PFSK-1 (cell line): ENCODE measurements around the gene MAP3K6.

Experiments
- FOXP2 ChIP-seq: optimal IDR thresholded peaks from 2 replicates; pipeline ENCODE3; 2011; ENCODE audit warnings: borderline replicate concordance, control low read depth, inconsistent platforms; ENCODE audit not compliant: insufficient read depth; ENCODE audit errors: extremely low read length, extremely low read depth
- POLR2AphosphoS5 ChIP-seq: IDR thresholded peaks from 2 replicates; pipeline ENCODE4 v1.6.1; 2012; ENCODE audit warnings: low read depth, mild to moderate bottlenecking, control low read depth, low read length, moderate library complexity
- SIN3A ChIP-seq: IDR thresholded peaks from 2 replicates; pipeline ENCODE4 v1.6.1; 2012; ENCODE audit warnings: mild to moderate bottlenecking, low read length, moderate library complexity, borderline replicate concordance; ENCODE audit not compliant: insufficient read depth
- TAF1 ChIP-seq: IDR thresholded peaks from 2 replicates; pipeline ENCODE4 v1.6.1; 2012; ENCODE audit warnings: low read length, control low read depth, borderline replicate concordance; ENCODE audit not compliant: insufficient read depth
- TF ChIP-seq, protein P1 (sequence below), 2 experiments: IDR thresholded peaks; 2 replicates each; pipeline versions ENCODE4 v1.6.1 to v1.8.0; 2011 to 2012; ENCODE audit warnings: low read depth in 2 of 2, low read length in 2 of 2, control low read depth in 1 of 2, inconsistent platforms in 1 of 2, mild to moderate bottlenecking in 1 of 2, moderate library complexity in 1 of 2; ENCODE audit not compliant: insufficient read depth in 1 of 2

The MAP3K6 gene

DNA sequence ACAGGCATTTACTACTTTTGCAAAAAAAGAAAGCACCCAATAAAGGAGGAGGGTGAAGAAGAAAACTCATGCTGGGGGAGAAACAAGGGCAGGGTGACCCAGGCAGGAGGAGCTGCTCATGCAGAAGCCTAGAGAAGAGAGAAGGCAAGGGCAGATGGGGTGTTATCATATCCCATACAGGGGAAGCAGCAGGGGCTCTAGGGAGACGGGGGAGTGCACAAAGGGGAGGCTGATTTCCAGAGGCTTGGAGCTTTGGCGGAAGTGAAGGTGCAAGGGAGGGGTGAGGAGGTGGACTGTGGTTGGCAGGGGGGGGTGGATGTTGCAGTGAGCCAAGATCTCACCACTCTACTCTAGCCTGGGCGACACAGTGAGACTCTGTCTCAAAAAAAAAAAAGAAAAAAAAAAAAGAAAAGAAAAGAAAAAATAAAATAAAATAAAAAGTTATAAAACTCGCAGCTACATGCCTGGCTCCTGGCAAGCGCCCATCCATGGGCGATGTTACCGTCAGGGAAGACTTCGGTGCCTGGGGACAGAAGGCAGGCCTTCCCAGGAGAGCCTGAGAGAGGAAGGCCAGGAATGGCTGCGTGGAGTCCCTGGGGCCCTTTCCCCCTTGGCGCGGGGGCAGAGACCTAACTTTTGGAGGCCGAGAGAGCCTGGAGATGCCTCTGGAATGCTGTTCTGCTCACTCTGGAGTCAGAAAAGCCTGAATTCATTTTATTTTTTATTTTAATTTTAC lies 11.2 kb upstream of the MAP3K6 start:
- TF ChIP-seq, protein P1, sequence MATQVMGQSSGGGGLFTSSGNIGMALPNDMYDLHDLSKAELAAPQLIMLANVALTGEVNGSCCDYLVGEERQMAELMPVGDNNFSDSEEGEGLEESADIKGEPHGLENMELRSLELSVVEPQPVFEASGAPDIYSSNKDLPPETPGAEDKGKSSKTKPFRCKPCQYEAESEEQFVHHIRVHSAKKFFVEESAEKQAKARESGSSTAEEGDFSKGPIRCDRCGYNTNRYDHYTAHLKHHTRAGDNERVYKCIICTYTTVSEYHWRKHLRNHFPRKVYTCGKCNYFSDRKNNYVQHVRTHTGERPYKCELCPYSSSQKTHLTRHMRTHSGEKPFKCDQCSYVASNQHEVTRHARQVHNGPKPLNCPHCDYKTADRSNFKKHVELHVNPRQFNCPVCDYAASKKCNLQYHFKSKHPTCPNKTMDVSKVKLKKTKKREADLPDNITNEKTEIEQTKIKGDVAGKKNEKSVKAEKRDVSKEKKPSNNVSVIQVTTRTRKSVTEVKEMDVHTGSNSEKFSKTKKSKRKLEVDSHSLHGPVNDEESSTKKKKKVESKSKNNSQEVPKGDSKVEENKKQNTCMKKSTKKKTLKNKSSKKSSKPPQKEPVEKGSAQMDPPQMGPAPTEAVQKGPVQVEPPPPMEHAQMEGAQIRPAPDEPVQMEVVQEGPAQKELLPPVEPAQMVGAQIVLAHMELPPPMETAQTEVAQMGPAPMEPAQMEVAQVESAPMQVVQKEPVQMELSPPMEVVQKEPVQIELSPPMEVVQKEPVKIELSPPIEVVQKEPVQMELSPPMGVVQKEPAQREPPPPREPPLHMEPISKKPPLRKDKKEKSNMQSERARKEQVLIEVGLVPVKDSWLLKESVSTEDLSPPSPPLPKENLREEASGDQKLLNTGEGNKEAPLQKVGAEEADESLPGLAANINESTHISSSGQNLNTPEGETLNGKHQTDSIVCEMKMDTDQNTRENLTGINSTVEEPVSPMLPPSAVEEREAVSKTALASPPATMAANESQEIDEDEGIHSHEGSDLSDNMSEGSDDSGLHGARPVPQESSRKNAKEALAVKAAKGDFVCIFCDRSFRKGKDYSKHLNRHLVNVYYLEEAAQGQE (IDR thresholded peaks at IDR 0.05; ENCODE audit: insufficient read depth in 1 of 2, low read depth in 2 of 2, low read length in 2 of 2): no peak
- TF ChIP-seq SIN3A: no peak
- no peak for TF ChIP-seq POLR2AphosphoS5
- no peak for TF ChIP-seq TAF1
- no peak for TF ChIP-seq FOXP2

DNA sequence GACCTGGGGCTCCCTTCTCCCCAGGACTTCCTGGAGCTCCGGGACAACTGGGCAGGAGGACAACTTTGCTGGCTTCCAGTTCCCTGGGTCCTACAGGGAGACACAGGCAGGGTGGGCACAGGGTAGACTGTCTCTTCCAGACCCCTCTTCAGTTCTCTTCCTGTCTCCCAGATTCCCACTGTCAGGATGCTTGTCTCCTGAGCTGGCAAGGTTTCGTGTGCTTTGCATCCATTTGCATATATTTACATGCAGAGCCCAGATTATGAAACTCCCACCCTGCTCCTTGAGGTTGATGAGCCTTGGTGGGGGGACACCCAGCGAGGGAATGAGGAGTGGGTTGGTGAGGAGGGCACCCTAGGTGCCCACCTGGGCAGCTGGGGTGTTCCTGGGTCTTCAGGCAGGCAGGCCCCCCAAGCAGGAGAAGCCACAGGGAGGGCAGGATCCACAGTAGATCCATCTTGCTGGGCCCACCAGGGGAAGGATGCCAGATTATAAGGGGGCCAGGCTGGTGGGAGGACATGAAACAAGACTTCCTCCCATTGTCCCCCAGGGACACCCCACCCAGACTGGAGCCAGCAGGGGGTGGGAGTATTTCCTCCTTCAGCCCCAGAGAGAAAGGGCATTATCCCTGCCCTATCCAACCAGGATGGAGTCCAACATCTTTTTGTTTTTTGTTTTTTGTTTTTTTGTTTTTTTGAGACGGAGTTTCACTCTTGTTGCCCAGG lies 7.8 kb upstream of the MAP3K6 start, which contains the start of gene FCN3:
FCN3 (minus strand) TSS at position 463 of the 725 bp plus-strand sequence; CDS start at position 457, 6 bp downstream.
- no peak for TF ChIP-seq FOXP2
- TF ChIP-seq POLR2AphosphoS5: no peak
- no peak for TF ChIP-seq SIN3A
- TF ChIP-seq, protein P1 (IDR thresholded peaks at IDR 0.05; ENCODE audit: insufficient read depth in 1 of 2, low read depth in 2 of 2, low read length in 2 of 2): no peak
- no peak for TF ChIP-seq TAF1

DNA sequence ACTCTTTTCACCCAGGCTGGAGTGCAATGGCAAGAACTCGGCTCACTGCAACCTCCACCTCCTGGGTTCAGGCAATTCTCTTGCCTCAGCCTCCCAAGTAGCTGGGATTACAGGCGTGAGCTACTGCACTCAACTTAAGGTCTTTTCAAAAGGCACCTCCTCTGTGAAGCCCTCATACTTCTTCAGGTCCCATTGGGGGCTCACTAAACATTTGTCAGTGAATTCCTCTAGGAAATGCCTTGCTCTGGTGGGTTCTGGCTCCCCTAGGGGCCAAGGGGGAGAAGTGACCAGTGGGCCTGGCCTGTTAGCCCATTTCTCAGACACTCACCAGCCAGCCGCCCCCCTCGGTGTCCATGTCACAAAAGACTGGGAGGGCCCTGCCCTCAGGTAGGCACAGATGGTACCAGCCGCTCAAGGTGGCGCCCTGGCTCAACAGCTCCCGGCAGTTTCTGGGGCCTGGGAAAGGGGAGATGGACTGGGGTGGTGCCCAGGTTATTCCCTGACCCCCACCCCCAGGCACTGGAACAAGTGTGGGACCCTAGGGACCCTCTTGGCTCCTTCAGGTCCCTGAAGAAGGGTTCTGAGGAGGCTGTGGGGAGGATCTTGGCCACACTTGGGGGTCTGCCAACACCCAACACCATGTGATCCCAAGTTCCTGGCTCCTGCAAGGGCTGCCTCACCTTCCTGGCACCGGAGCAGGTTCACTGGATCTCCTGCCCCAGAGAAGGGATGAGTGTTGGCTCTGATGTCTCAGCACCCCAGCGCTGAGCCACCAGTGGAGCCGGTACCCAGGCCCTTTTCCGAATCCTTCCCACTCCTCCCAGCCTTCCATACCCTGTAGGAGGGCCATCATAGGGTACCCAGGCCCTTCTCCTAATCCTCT lies 6.3 kb upstream of the MAP3K6 start:
- TF ChIP-seq POLR2AphosphoS5 (no peak), FOXP2 (no peak)

DNA sequence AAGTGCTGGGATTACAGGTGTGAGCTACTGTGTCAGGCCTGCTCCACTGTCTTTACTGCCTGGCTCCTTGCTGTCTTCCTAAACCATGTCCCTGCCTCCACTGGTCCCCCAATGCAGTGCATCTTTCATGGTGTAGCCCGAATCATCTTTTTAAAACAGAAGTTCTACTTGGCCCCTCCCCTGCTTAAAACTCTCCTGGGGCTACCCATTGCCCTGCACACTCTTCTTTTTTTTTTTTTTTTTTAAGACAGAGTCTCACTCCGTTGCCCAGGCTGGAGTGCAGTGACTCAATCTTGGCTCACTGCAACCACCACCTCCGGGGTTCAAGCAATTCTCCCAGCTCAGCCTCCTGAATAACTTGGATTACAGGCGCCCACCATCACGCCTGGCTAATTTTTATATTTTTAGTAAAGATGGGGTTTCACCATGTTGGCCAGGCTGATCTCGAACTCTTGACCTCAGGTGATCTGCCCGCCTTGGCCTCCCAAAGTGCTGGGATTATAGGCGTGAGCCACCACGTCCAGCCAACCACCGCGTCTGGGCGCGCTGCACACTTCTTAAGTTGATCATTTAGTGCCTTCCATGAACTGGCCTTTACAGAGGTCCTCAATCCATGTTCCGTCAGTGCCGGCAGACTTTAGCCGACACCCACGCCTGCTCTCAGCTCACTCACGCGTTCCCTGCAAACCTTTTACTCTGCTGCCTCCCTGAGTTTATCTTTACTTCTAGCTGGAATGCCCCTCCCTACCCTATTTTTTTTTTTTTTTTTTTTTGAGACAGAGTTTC lies 5.5 kb upstream of the MAP3K6 start:
- TF ChIP-seq SIN3A (no peak), TAF1 (no peak), FOXP2 (no peak), POLR2AphosphoS5 (no peak)
- TF ChIP-seq, protein P1 (IDR thresholded peaks at IDR 0.05; ENCODE audit: insufficient read depth in 1 of 2, low read depth in 2 of 2, low read length in 2 of 2): no peak
